Mesothelial cell of epicardium (in vitro differentiated cells): ENCODE data around the gene MKRN2OS. TPM values are rescaled to one million over a fixed set of nuclear protein-coding genes. Genes with fewer than 3 reads are reported as not detected.

Experiments used
- DNase-seq, 2 experiments: peaks; one replicate each; pipeline ENCODE4 v3.0.0; 2021; ENCODE audit warnings: low spot score in 2 of 2; ENCODE audit not compliant: unreplicated experiment in 2 of 2
- H3K27ac Mint-ChIP-seq: 2 replicates; pipeline ENCODE4 v1.8.0; 2021; ENCODE audit warnings: mixed read lengths
- H3K27me3 Mint-ChIP-seq: 2 replicates; pipeline ENCODE4 v1.8.0; 2021; ENCODE audit warnings: low read depth, mixed read lengths
- H3K36me3 Mint-ChIP-seq: 2 replicates; pipeline ENCODE4 v1.8.0; 2021; ENCODE audit warnings: mixed read lengths
- H3K4me1 Mint-ChIP-seq: 2 replicates; pipeline ENCODE4 v1.8.0; 2021; ENCODE audit warnings: mixed read lengths
- H3K4me3 Mint-ChIP-seq: 2 replicates; pipeline ENCODE4 v1.8.0; 2021; ENCODE audit warnings: mild to moderate bottlenecking, moderate library complexity, mixed read lengths
- H3K9me3 Mint-ChIP-seq: 2 replicates; pipeline ENCODE4 v1.8.0; 2021; ENCODE audit warnings: mixed read lengths
- total RNA-seq: library from RNA; stranded (reverse); gene quantifications from 3 replicates; pipeline ENCODE4 v1.2.1, GENCODE V29; 2021
- TF ChIP-seq, protein P1 (sequence below): fragments of 200-600 bp; sonication (generic); IDR thresholded peaks from one replicate; pipeline ENCODE4 v1.5.0; 2021; ENCODE audit warnings: antibody characterized with exemption; ENCODE audit not compliant: unreplicated experiment

MKRN2OS gene
- total RNA-seq, 1 donor from 2014 or later: 0.25 TPM

GRCh38 chr3:12522721-12523120 lies 22.6 kb downstream of the MKRN2OS start:
- Mint-ChIP-seq H3K4me1 (peaks cover 3% of the 10 kb centered on the region), H3K27ac (no peak overlapping the region), H3K27me3 (no peaks in the 10 kb centered on the region), H3K9me3 (peaks cover 4% of the 10 kb centered on the region), H3K36me3 (peaks cover 17% of the 10 kb centered on the region), H3K4me3 (no peak overlapping the region)
- DNase-seq: no peak
- TF ChIP-seq, protein P1, sequence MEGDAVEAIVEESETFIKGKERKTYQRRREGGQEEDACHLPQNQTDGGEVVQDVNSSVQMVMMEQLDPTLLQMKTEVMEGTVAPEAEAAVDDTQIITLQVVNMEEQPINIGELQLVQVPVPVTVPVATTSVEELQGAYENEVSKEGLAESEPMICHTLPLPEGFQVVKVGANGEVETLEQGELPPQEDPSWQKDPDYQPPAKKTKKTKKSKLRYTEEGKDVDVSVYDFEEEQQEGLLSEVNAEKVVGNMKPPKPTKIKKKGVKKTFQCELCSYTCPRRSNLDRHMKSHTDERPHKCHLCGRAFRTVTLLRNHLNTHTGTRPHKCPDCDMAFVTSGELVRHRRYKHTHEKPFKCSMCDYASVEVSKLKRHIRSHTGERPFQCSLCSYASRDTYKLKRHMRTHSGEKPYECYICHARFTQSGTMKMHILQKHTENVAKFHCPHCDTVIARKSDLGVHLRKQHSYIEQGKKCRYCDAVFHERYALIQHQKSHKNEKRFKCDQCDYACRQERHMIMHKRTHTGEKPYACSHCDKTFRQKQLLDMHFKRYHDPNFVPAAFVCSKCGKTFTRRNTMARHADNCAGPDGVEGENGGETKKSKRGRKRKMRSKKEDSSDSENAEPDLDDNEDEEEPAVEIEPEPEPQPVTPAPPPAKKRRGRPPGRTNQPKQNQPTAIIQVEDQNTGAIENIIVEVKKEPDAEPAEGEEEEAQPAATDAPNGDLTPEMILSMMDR: no peak

DNA sequence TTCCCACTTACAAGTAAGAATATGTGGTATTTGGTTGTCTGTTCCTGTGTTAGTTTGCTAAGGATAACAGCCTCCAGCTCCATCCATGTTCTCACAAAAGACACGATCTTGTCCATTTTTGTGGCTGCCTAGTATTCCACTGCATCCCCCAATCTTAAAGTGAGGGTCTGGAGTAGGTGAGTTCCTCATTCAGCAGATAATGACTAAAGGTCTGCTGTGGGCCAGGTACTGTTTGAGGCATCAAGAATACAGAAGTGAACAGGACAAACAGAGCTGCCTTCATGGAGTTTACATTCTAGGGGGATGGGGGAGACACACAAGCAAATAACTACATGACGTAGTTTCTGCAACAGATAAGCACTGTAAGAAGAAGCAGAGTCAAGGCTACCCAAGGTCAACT lies 24.3 kb downstream of the MKRN2OS start:
- DNase-seq: no peak
- H3K27me3 Mint-ChIP-seq: no peaks in the 10 kb centered on the region
- peaks cover 15% of the 10 kb centered on the region for H3K36me3 Mint-ChIP-seq

DNA sequence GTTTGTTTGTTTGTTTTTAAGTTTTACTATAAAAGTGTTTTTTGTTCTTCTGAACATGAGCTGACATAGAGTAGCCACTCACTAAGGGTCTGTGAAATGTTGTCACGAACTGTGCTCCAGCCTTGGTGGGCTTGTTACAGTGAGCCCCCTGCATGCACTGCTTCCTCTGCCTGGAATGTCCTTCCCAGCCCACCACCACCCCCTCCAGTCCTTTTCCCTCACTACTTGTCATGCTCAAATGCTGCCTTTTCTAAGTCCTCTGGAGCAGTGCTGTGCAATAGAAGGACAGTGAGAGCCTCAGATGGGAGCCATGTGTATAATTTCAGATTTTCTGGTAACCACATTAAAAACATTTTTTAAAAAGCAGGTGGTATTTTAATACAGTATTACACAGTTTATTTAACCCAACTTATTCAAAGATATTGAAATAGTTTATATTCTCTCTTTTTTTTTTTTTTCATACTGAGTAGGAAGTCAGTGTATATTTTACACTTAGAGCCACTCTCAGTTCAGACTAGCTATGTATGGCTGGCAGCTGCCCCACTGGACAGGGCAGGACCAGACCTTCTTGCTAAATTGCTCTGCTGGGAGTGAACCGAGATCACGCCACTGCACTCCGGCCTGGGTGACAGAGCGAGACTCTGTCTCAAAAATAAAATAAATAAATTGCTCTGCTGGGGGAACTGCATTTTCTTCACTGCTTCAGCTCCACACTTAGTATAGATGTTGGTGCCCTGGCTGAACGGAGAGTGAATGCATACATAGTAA lies 26.9 kb downstream of the MKRN2OS start:
- no peak for DNase-seq
- peaks cover 4% of the 10 kb centered on the region for H3K9me3 Mint-ChIP-seq
- H3K27me3 Mint-ChIP-seq: no peaks in the 10 kb centered on the region
- peaks cover 5% of the 10 kb centered on the region for H3K4me1 Mint-ChIP-seq
- TF ChIP-seq, protein P1: no peak
- no peak overlapping the region for H3K4me3 Mint-ChIP-seq
- H3K27ac Mint-ChIP-seq: no peak overlapping the region
- peaks cover 10% of the 10 kb centered on the region for H3K36me3 Mint-ChIP-seq

More for the DNA sequence above, 24.3 kb downstream of the MKRN2OS start:
- peaks cover 4% of the 10 kb centered on the region for H3K9me3 Mint-ChIP-seq
- TF ChIP-seq, protein P1: no peak
- H3K4me3 Mint-ChIP-seq: no peak overlapping the region
- H3K4me1 Mint-ChIP-seq: peaks cover 3% of the 10 kb centered on the region
- H3K27ac Mint-ChIP-seq: no peak overlapping the region

DNA sequence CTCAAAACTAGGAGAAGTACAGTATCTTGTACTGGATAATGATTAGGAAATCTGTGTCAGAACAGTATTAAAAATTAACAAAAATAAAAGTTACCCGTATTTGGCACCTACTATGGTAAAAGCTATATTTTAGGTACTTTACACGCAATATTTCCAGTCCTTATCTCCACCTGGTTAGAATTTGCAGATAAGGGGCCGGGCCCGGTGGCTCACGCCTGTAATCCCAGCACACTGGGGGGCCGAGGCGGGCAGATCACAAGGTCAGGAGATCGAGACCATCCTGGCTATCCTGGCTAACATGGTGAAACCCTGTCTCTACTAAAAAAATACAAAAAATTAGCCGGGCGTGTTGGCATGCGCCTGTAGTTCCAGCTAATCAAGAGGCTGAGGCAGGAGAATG lies 28.4 kb downstream of the MKRN2OS start:
- Mint-ChIP-seq H3K4me1 (peaks cover 5% of the 10 kb centered on the region), H3K9me3 (peaks cover 4% of the 10 kb centered on the region), H3K27ac (no peak overlapping the region), H3K27me3 (no peaks in the 10 kb centered on the region), H3K4me3 (no peak overlapping the region), H3K36me3 (peaks cover 8% of the 10 kb centered on the region)
- DNase-seq: no peak
- TF ChIP-seq, protein P1: no peak

- no peak overlapping the region for H3K4me3 Mint-ChIP-seq
- DNase-seq: no peak
These were observed 29.7 kb downstream of the MKRN2OS start for GRCh38 chr3:12515631-12516030.

More at GRCh38 chr3:12515631-12516030, 29.7 kb downstream of the MKRN2OS start:
- H3K9me3 Mint-ChIP-seq: no peaks in the 10 kb centered on the region
- peaks cover 5% of the 10 kb centered on the region for H3K4me1 Mint-ChIP-seq
- H3K36me3 Mint-ChIP-seq: peaks cover 3% of the 10 kb centered on the region
- no peaks in the 10 kb centered on the region for H3K27me3 Mint-ChIP-seq
- H3K27ac Mint-ChIP-seq: no peak overlapping the region
- TF ChIP-seq, protein P1: no peak
